Measurements from ENCODE around the gene BAAT.

- TF ChIP-seq, protein P1, sequence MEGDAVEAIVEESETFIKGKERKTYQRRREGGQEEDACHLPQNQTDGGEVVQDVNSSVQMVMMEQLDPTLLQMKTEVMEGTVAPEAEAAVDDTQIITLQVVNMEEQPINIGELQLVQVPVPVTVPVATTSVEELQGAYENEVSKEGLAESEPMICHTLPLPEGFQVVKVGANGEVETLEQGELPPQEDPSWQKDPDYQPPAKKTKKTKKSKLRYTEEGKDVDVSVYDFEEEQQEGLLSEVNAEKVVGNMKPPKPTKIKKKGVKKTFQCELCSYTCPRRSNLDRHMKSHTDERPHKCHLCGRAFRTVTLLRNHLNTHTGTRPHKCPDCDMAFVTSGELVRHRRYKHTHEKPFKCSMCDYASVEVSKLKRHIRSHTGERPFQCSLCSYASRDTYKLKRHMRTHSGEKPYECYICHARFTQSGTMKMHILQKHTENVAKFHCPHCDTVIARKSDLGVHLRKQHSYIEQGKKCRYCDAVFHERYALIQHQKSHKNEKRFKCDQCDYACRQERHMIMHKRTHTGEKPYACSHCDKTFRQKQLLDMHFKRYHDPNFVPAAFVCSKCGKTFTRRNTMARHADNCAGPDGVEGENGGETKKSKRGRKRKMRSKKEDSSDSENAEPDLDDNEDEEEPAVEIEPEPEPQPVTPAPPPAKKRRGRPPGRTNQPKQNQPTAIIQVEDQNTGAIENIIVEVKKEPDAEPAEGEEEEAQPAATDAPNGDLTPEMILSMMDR (IDR thresholded peaks at IDR 0.05; ENCODE audit: low read depth, low read length): no peak
- no peak for TF ChIP-seq EZH2phosphoT487 (IDR thresholded peaks at IDR 0.05; ENCODE audit: low read depth)
Measured at GRCh38 chr9:101372327-101373118, 12.3 kb downstream of the BAAT start.

Measured in OCI-LY3 (cell line).